ENCODE results near the gene LEKR1. TPM values are rescaled to one million over a fixed set of nuclear protein-coding genes. Genes with fewer than 3 reads are reported as not detected.

The LEKR1 gene
- total and polyA plus RNA-seq, 9 of the 15 experiments (the other 6 are each of a cell fraction or from before 2014, with no cell fraction given) = 0.76 to 1.8 (median 1.2) TPM

DNA sequence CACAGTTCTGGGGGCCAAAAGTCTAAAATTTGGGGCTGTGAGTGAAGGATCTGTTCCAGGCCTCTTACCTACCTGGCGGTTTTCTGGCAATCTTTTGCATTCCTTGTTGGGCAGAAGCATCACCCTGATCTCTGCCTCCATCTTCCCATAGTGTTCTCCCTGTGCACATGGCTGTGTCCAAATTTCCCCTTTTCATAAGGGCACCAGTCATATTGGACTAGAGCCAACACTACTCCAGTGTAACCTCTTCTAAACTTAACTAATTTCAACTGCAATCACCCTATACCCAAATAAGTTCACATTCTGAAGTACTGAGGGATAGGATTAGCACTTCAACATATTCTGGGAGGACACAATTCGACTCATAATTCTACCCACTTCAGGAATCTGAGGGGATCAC lies 248.8 kb downstream of the LEKR1 start:
- Histone ChIP-seq H2AFZ (ENCODE audit: low read depth, low read length) (no peak overlapping the region), H3K36me3 (ENCODE audit: control insufficient read depth, insufficient read depth, low read length) (no peaks in the 10 kb centered on the region), H3K27ac (ENCODE audit: extremely low read depth, low read depth, low read length) (no peak overlapping the region), H3K9ac (ENCODE audit: insufficient read depth in 1 of 2, low read depth in 2 of 2, low read length in 2 of 2) (no peak overlapping the region), H3K79me2 (ENCODE audit: control insufficient read depth, insufficient read depth, low read length) (no peaks in the 10 kb centered on the region), H3K4me1 (replicated peaks in 1 of 2; ENCODE audit: control insufficient read depth in 2 of 2, insufficient read depth in 2 of 2, low read length in 2 of 2) (no peaks in the 10 kb centered on the region), H3K4me2 (ENCODE audit: insufficient read depth, low read length) (no peak overlapping the region), H3K9me3 (replicated peaks; ENCODE audit: control insufficient read depth, insufficient read depth, low read depth, low read length) (no peaks in the 10 kb centered on the region), H3K4me3 (no peak overlapping the region), H4K20me1 (replicated peaks; ENCODE audit: control insufficient read depth, insufficient read depth, low read length) (no peaks in the 10 kb centered on the region), H3K27me3 (ENCODE audit: control insufficient read depth in 2 of 2, insufficient read depth in 2 of 2, low read length in 2 of 2) (no peaks in the 10 kb centered on the region), H3K9me1 (ENCODE audit: control insufficient read depth, insufficient read depth, low read length) (no peaks in the 10 kb centered on the region)
- 27% methylated on average over 2 of the region's 2 CpGs for WGBS (ENCODE audit: insufficient coverage, low coverage, missing lambda C conversion rate)
- in situ Hi-C loops (cut with MboI) (no loop called here), intact Hi-C loops (cut with micrococcal nuclease) (no loop called here)
- CTCF ChIA-PET (ENCODE audit: low intra/inter-chr PET ratio) = no interaction called here
- ATAC-seq (no peak), DNase-seq (ENCODE audit: extremely low read depth in 1 of 4, low spot score in 3 of 4) (no peak), FAIRE-seq (no peak)
- TF ChIP-seq, protein P1, sequence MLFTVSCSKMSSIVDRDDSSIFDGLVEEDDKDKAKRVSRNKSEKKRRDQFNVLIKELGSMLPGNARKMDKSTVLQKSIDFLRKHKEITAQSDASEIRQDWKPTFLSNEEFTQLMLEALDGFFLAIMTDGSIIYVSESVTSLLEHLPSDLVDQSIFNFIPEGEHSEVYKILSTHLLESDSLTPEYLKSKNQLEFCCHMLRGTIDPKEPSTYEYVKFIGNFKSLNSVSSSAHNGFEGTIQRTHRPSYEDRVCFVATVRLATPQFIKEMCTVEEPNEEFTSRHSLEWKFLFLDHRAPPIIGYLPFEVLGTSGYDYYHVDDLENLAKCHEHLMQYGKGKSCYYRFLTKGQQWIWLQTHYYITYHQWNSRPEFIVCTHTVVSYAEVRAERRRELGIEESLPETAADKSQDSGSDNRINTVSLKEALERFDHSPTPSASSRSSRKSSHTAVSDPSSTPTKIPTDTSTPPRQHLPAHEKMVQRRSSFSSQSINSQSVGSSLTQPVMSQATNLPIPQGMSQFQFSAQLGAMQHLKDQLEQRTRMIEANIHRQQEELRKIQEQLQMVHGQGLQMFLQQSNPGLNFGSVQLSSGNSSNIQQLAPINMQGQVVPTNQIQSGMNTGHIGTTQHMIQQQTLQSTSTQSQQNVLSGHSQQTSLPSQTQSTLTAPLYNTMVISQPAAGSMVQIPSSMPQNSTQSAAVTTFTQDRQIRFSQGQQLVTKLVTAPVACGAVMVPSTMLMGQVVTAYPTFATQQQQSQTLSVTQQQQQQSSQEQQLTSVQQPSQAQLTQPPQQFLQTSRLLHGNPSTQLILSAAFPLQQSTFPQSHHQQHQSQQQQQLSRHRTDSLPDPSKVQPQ (CRISPR knock-in tag; IDR thresholded peaks at IDR 0.05; ENCODE audit: borderline replicate concordance) = no peak
- peak; percentile 39; the same call in 1 of the 2 replicates for TF ChIP-seq NFIC (IDR thresholded peaks at IDR 0.05)
- BruUV-seq (replicated peaks) = no TSS peak
- POLR2A ChIA-PET = no interaction called here

Measured in K562 (cell line).